Gastrocnemius medialis (tissue), 4 donors: ENCODE measurements around the gene TBCD. TPM values are rescaled to one million over a fixed set of nuclear protein-coding genes. Genes with fewer than 3 reads are reported as not detected.

Experiments used
- ATAC-seq, 2 donors: fragments of 150-250 bp; one replicate each; pipeline ENCODE4 v1.9.1; 2016
- DNase-seq, 2 donors: peaks; one replicate each; pipeline ENCODE4 v3.0.0-alpha.2; 2019
- H3K27ac ChIP-seq, 4 donors: fragments of 200-600 bp; sonication (generic); 1 replicate in 1 of 4; 2 replicates in 3 of 4; pipeline ENCODE4 v1.5.1; 2016 to 2018; ENCODE audit warnings: mild to moderate bottlenecking in 2 of 4, moderate library complexity in 1 of 4
- H3K27me3 ChIP-seq, 3 donors: fragments of 200-600 bp; sonication (generic) in 2 of 3; 1 replicate in 1 of 3; 2 replicates in 2 of 3; pipeline versions ENCODE4 v1.5.1 to v1.6.0; 2016 to 2019; ENCODE audit warnings: mild to moderate bottlenecking in 1 of 3, moderate library complexity in 1 of 3
- H3K36me3 ChIP-seq, 2 donors: fragments of 200-600 bp; sonication (generic) in 1 of 2; one replicate each; pipeline ENCODE4 v1.5.1; 2017 to 2018
- H3K4me1 ChIP-seq, 2 donors: fragments of 200-600 bp; sonication (generic) in 1 of 2; one replicate each; pipeline ENCODE4 v1.5.1; 2016 to 2017; ENCODE audit warnings: mild to moderate bottlenecking in 2 of 2
- H3K4me3 ChIP-seq, 4 donors: fragments of 200-600 bp; sonication (generic) in 3 of 4; 1 replicate in 1 of 4; 2 replicates in 3 of 4; pipeline ENCODE4 v1.5.1; 2016 to 2019; ENCODE audit warnings: mild to moderate bottlenecking in 2 of 4
- H3K9me3 ChIP-seq, 3 donors: fragments of 200-600 bp; sonication (generic) in 2 of 3; 1 replicate in 1 of 3; 2 replicates in 2 of 3; pipeline ENCODE4 v1.5.1; 2016 to 2019
- POLR2A ChIP-seq, 2 donors: fragments of 450-650 bp; IDR thresholded peaks; one replicate each; pipeline ENCODE4 v1.6.1; 2017; ENCODE audit warnings: antibody characterized with exemption in 2 of 2, mild to moderate bottlenecking in 2 of 2, moderate library complexity in 2 of 2
- in situ Hi-C, 4 donors: fragments of 200-750 bp; cut with MboI; loops; one replicate each; pipeline versions ENCODE4 v1.15.0 to v1.8.0; 2017; ENCODE audit warnings: low sequenced_read_pairs in 4 of 4
- intact Hi-C: fragments of 100-400 bp; cut with DNase I; formaldehyde crosslinking; loops from one replicate; pipeline ENCODE4 v1.15.1; 2023; ENCODE audit warnings: low total_unique reads
- total RNA-seq, 4 donors: library from RNA; depleted of rRNA; stranded (reverse); fragments of >200 nt; gene quantifications; one replicate each; pipeline versions ENCODE4 v1.1.0 to v1.2.3, GENCODE V29; 2016
- TF ChIP-seq, protein P1 (sequence below), 5 experiments: fragments of 450-650 bp in 3 of 5; fragments of 200-600 bp in 2 of 5; sonication (generic) in 2 of 5; IDR thresholded peaks in 4 of 5; conservative IDR thresholded peaks in 1 of 5; 1 replicate in 4 of 5; 2 replicates in 1 of 5; pipeline ENCODE4 v1.5.1; 2016 to 2019; ENCODE audit warnings: antibody characterized with exemption in 5 of 5, mild to moderate bottlenecking in 3 of 5, moderate library complexity in 3 of 5

TBCD gene
- total RNA-seq, 4 donors from 2014 or later, result 18.0 to 50.4 (median 33.3) TPM

DNA sequence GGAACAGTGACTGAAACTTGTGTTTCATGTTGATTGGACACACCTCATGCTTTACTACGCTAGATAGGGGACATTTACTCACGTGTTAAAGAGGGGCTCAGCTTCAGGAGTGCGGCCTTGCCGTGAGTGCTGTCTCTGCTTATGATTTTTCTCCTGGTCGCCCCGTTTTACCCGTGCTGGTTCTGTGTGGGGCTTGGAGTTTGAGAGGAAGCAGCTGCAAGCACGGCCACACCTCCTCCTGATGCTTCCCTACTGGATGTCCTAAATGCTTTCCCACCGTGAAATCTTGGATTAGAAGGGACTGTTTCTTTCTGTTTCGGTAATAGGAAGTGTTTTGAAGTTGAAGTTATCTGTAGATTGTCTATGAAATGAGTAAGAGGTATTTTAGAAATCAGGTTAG is 141.9 kb downstream of the TBCD start:
- Histone ChIP-seq H3K27me3 (no peaks in the 10 kb centered on the region), H3K4me1 (peaks cover 24 to 34% of the 10 kb centered on the region in 2 donors), H3K4me3 (no peak overlapping the region), H3K27ac (peak overlapping the region in 1 of 4 donors; percentile 20), H3K9me3 (no peaks in the 10 kb centered on the region), H3K36me3 (peaks cover 0 to 4% of the 10 kb centered on the region in 2 donors)
- ATAC-seq (no peak), DNase-seq (no peak)
- intact Hi-C loops, result no loop called here
- no peak for TF ChIP-seq POLR2A (IDR thresholded peaks at IDR 0.05)
- TF ChIP-seq, protein P1, sequence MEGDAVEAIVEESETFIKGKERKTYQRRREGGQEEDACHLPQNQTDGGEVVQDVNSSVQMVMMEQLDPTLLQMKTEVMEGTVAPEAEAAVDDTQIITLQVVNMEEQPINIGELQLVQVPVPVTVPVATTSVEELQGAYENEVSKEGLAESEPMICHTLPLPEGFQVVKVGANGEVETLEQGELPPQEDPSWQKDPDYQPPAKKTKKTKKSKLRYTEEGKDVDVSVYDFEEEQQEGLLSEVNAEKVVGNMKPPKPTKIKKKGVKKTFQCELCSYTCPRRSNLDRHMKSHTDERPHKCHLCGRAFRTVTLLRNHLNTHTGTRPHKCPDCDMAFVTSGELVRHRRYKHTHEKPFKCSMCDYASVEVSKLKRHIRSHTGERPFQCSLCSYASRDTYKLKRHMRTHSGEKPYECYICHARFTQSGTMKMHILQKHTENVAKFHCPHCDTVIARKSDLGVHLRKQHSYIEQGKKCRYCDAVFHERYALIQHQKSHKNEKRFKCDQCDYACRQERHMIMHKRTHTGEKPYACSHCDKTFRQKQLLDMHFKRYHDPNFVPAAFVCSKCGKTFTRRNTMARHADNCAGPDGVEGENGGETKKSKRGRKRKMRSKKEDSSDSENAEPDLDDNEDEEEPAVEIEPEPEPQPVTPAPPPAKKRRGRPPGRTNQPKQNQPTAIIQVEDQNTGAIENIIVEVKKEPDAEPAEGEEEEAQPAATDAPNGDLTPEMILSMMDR (IDR thresholded peaks at IDR 0.05 in 4 of 5, conservative IDR thresholded peaks at IDR 0.05 in 1 of 5), result no peak
- in situ Hi-C loops, result no loop called here

DNA sequence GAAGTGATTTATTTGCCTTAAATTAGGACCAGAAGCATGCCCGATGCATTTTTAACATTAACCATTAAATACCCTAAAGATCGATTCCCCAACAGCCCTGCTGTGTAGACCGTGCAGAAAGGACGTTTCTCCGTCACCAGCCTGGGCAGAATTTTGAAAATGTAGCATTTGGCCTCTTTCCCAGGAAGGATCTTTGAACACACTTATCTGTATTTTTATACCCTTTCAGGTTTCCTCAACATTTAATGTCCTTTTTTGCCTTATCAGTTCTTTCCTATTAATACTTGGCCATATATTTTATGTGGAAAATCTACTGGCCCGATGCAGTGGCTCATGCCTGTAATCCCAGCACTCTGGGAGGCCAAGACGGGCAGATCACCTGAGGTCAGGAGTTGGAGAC is 142.5 kb downstream of the TBCD start:
- peaks cover 18 to 28% of the 10 kb centered on the region in 2 donors for H3K4me1 ChIP-seq
- H3K27me3 ChIP-seq, result no peaks in the 10 kb centered on the region
- H3K27ac ChIP-seq, result no peak overlapping the region
- in situ Hi-C loops, result no loop called here
- TF ChIP-seq, protein P1 (IDR thresholded peaks at IDR 0.05 in 4 of 5, conservative IDR thresholded peaks at IDR 0.05 in 1 of 5), result no peak
- TF ChIP-seq POLR2A (IDR thresholded peaks at IDR 0.05), result no peak
- H3K4me3 ChIP-seq, result no peak overlapping the region
- intact Hi-C loops, result no loop called here
- no peak for DNase-seq
- no peak for ATAC-seq
- no peaks in the 10 kb centered on the region for H3K9me3 ChIP-seq
- peaks cover 0 to 4% of the 10 kb centered on the region in 2 donors for H3K36me3 ChIP-seq

DNA sequence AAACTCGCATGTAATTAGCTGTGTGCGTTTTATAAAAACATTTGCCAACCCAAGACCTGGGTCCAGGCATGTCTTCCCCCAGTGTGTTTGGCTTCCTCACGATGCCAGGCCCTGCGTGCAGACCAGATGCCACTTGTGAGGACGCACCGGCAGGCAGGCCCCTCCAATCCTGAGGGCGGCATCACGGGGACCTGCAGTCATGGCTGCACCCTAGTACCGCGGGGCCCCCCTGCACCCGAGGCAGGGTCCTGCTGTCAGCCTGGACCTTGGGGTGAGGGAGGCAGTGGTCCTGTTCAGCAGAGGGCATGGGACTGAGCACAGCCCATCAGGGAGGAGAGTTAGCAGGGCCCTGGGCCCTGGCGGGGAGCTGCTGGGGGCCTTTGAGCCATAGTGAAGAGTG is 143.2 kb downstream of the TBCD start:
- DNase-seq (no peak), ATAC-seq (no peak)
- no peak for TF ChIP-seq POLR2A (IDR thresholded peaks at IDR 0.05)
- TF ChIP-seq, protein P1 (IDR thresholded peaks at IDR 0.05 in 4 of 5, conservative IDR thresholded peaks at IDR 0.05 in 1 of 5), result no peak
- H3K4me1 ChIP-seq, result peaks cover 11 to 21% of the 10 kb centered on the region in 2 donors
- no peak overlapping the region for H3K4me3 ChIP-seq
- H3K36me3 ChIP-seq, result peaks cover 0 to 4% of the 10 kb centered on the region in 2 donors
- intact Hi-C loops (no loop called here), in situ Hi-C loops (no loop called here)
- no peaks in the 10 kb centered on the region for H3K27me3 ChIP-seq
- no peaks in the 10 kb centered on the region for H3K9me3 ChIP-seq
- no peak overlapping the region for H3K27ac ChIP-seq

DNA sequence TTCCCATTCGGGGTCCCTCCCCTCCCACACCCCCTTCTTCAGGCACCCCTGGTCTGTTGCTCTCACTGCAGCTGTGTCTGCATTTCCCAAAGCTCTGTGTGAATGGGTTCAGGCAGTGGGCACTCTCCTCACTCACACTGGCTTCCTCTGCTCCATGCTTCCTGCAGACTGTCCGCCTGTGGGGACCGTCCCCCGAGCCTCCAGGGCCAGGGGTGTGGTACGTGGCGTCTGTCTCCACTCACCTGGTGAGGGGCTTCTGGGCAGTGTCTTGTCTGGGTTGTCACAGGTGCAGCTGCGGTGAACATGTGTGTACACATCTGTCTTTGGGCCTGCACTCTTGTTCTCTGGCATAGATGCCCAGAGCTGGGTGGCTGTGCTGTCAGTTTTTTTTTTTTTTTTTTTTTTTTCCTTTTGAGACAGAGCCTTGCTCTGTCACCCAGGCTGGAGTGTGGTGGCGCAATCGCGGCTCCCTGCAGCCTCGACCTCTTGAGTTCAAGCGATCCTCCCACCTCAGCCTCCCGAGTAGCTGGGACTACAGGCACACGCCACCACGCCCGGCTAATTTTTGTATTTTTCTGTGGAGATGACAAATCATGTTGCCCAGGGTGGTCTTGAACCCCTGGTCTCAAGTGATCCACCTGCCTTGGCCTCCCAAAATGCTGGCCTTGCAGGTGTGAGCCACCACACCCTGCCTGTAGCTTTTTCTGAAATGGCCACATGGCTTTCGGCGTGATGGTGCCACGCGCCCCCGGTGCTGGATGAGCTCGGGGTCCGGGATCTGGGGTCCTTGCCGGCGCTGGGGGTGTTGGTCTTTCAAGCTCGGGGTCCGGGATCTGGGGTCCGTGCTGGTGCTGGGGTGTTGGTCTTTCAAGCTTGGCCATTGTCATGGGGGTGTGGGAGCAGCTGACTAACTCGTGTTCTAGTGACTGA is 144.5 kb downstream of the TBCD start:
- no peaks in the 10 kb centered on the region for H3K27me3 ChIP-seq
- H3K9me3 ChIP-seq, result no peaks in the 10 kb centered on the region
- ATAC-seq (no peak), DNase-seq (no peak)
- intact Hi-C loops, result no loop called here
- TF ChIP-seq POLR2A (IDR thresholded peaks at IDR 0.05), result no peak
- TF ChIP-seq, protein P1 (IDR thresholded peaks at IDR 0.05 in 4 of 5, conservative IDR thresholded peaks at IDR 0.05 in 1 of 5), result no peak
- in situ Hi-C loops, result no loop called here
- no peak overlapping the region for H3K4me3 ChIP-seq
- H3K27ac ChIP-seq, result no peak overlapping the region
- H3K36me3 ChIP-seq, result peaks cover 0 to 4% of the 10 kb centered on the region in 2 donors
- peaks cover 14 to 23% of the 10 kb centered on the region in 2 donors for H3K4me1 ChIP-seq
